Peyer's patch (tissue), 4 donors: ENCODE results near the gene PPP1R14C.

Experiments used
- CTCF ChIP-seq, 6 experiments: fragments of 450-650 bp in 4 of 6; fragments of 200-600 bp in 2 of 6; sonication (generic) in 1 of 6; IDR thresholded peaks; one replicate each; pipeline ENCODE4 v1.5.1; 2017 to 2019; ENCODE audit warnings: antibody characterized with exemption in 6 of 6, mild to moderate bottlenecking in 3 of 6, moderate library complexity in 1 of 6
- POLR2A ChIP-seq, 2 donors: fragments of 450-650 bp; IDR thresholded peaks; one replicate each; pipeline ENCODE4 v1.5.1; 2017; ENCODE audit warnings: antibody characterized with exemption in 2 of 2, mild to moderate bottlenecking in 2 of 2, moderate library complexity in 2 of 2

DNA sequence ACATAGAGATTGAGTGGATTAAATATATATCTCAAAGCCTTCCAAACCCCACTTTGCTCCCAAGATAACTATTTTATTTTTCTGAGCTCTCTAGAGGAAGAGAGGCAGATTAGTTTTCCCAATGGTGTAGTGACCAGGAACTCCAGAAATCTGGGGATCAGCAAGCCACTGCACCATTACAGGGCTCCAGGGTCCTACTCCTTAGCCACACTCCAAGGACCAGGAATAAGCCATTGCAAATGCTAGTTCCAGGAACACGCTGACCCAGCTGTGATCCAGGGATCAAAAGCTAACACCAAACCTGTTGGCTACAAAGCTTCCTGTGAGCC is 128.3 kb downstream of the PPP1R14C start:
- TF ChIP-seq CTCF (IDR thresholded peaks at IDR 0.05) (no peak), POLR2A (IDR thresholded peaks at IDR 0.05) (no peak)
